ENCODE results near the gene FAM32A. TPM values are rescaled to one million over a fixed set of nuclear protein-coding genes. Genes with fewer than 3 reads are reported as not detected.

Gene FAM32A
- total RNA-seq, 1 donor from 2014 or later = 68.6 TPM

DNA sequence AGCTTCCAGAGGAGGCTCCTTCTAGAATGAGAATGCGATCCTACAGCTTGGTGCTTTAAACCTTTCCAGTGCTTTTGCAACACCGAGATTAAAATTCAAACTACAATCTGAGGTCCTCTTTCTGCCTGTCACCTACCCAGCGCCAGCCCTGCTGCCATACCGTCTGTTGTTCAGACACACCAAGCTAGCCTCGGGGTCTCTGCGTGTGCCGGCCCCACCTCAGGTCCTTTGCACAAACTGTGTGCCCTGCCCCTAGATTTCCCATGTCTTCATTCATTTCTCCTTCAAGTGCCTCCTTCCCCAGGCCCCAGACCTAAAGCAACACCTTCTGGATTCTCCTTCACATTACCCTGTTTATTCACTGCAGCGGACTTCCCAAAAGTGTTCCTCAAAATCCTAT lies 30.7 kb upstream of the FAM32A start:
- no peaks in the 10 kb centered on the region for H3K9me3 Mint-ChIP-seq
- no peaks in the 10 kb centered on the region for H3K27me3 Mint-ChIP-seq (ENCODE audit: low read depth)
- no peak for DNase-seq (ENCODE audit: low spot score)
- H3K4me3 Mint-ChIP-seq (ENCODE audit: low read depth) = no peak overlapping the region
- H3K27ac Mint-ChIP-seq = no peak overlapping the region
- peaks cover 6% of the 10 kb centered on the region for H3K4me1 Mint-ChIP-seq (ENCODE audit: low read depth)
- peaks cover 75% of the 10 kb centered on the region for H3K36me3 Mint-ChIP-seq (ENCODE audit: low read depth)
- intact Hi-C loops (cut with micrococcal nuclease) = no loop called here

DNA sequence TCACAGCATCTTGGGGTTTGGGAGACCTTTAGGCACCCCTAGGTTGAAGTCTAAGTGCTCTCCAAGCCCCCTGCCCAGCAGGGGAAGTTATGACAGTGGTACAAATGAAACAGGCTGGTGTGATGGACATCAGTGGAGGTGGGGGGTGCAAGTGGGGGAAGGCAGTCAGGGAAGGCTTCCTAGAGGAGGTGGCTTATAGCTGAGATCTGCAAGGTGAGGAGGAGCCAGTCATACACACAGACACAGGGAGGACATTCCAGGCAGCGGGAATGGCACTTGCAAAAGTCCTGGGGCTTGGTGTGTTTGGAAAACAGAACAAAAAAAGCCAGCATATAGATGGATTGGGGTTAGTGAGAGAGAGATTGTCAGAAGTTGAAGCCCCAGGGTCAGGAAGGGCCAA lies 30.1 kb upstream of the FAM32A start:
- no peaks in the 10 kb centered on the region for H3K27me3 Mint-ChIP-seq (ENCODE audit: low read depth)
- H3K36me3 Mint-ChIP-seq (ENCODE audit: low read depth) = peaks cover 70% of the 10 kb centered on the region
- no peak for DNase-seq (ENCODE audit: low spot score)
- no peak overlapping the region for H3K4me3 Mint-ChIP-seq (ENCODE audit: low read depth)
- H3K4me1 Mint-ChIP-seq (ENCODE audit: low read depth) = peaks cover 6% of the 10 kb centered on the region
- intact Hi-C loops (cut with micrococcal nuclease) = no loop called here
- peak overlapping the region; percentile 19 for H3K27ac Mint-ChIP-seq
- no peaks in the 10 kb centered on the region for H3K9me3 Mint-ChIP-seq

- no peaks in the 10 kb centered on the region for H3K9me3 Mint-ChIP-seq
- H3K4me1 Mint-ChIP-seq (ENCODE audit: low read depth) = peaks cover 21% of the 10 kb centered on the region
- DNase-seq (ENCODE audit: low spot score) = no peak
- H3K27me3 Mint-ChIP-seq (ENCODE audit: low read depth) = no peaks in the 10 kb centered on the region
- H3K4me3 Mint-ChIP-seq (ENCODE audit: low read depth) = no peak overlapping the region
- peaks cover 57% of the 10 kb centered on the region for H3K36me3 Mint-ChIP-seq (ENCODE audit: low read depth)
- H3K27ac Mint-ChIP-seq = no peak overlapping the region
- intact Hi-C loops (cut with micrococcal nuclease) = no loop called here
Measured at GRCh38 chr19:16156904-16157303, 28.3 kb upstream of the FAM32A start.

DNA sequence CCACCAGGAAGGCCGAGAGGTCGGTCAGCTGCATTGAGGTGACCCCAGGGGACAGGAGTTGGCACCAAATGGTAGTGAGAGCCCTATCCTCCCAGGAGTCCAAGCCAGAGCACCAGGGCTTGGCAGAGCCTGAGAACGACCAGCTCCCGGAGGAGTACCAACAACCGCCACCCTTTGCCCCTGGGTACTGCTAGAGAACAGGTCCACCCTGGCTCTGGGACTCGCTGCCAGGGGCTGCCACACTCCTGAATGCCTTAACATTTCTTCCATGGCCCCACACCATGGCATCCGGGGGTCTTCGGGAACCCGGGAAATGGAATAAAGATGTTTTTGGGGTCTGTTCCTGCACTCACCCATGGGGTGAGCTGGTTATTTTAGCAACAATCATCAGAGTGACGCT lies 27.6 kb upstream of the FAM32A start:
- Mint-ChIP-seq H3K27ac (no peak overlapping the region), H3K4me3 (ENCODE audit: low read depth) (no peak overlapping the region), H3K27me3 (ENCODE audit: low read depth) (no peaks in the 10 kb centered on the region), H3K36me3 (ENCODE audit: low read depth) (peaks cover 51% of the 10 kb centered on the region), H3K9me3 (no peaks in the 10 kb centered on the region), H3K4me1 (ENCODE audit: low read depth) (peaks cover 23% of the 10 kb centered on the region)
- intact Hi-C loops (cut with micrococcal nuclease) = no loop called here
- no peak for DNase-seq (ENCODE audit: low spot score)

DNA sequence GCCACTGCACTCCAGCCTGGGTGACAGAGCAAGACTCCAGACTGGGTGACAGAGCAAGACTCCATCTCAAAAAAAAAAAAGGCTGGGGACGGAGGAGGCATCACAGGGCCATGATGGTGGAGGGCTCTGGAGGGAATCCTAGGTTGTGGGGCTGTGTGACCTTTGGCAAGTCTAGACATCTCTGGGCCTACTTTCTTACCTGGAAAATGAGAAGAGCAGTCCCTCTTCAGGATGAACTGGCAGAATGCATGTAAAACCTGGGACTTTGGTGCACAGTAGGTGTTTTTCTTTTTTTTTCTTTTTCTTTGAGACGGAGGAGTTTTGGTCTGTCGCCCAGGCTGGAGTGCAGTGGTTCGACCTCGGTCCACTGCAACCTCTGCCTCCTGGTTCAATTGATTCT lies 25.6 kb upstream of the FAM32A start:
- Mint-ChIP-seq H3K27me3 (ENCODE audit: low read depth) (no peaks in the 10 kb centered on the region), H3K27ac (no peak overlapping the region), H3K4me1 (ENCODE audit: low read depth) (peaks cover 23% of the 10 kb centered on the region), H3K4me3 (ENCODE audit: low read depth) (no peak overlapping the region), H3K36me3 (ENCODE audit: low read depth) (peaks cover 31% of the 10 kb centered on the region), H3K9me3 (no peaks in the 10 kb centered on the region)
- DNase-seq (ENCODE audit: low spot score) = no peak
- intact Hi-C loops (cut with micrococcal nuclease) = loop anchor here (2.0 kb wide), 4 partner anchors 15 to 81 kb away; partner anchors contain the start of genes FAM32A and RAB8A

GRCh38 chr19:16160445-16160942 lies 24.7 kb upstream of the FAM32A start:
- Mint-ChIP-seq H3K9me3 (no peaks in the 10 kb centered on the region), H3K4me1 (ENCODE audit: low read depth) (peaks cover 18% of the 10 kb centered on the region), H3K27ac (peak overlapping the region; percentile 80), H3K27me3 (ENCODE audit: low read depth) (no peaks in the 10 kb centered on the region), H3K36me3 (ENCODE audit: low read depth) (peaks cover 22% of the 10 kb centered on the region), H3K4me3 (ENCODE audit: low read depth) (no peak overlapping the region)
- intact Hi-C loops (cut with micrococcal nuclease) = loop anchor here (2.0 kb wide), 4 partner anchors 16 to 82 kb away; partner anchors contain the start of genes FAM32A and RAB8A
- DNase-seq (ENCODE audit: low spot score) = no peak

DNA sequence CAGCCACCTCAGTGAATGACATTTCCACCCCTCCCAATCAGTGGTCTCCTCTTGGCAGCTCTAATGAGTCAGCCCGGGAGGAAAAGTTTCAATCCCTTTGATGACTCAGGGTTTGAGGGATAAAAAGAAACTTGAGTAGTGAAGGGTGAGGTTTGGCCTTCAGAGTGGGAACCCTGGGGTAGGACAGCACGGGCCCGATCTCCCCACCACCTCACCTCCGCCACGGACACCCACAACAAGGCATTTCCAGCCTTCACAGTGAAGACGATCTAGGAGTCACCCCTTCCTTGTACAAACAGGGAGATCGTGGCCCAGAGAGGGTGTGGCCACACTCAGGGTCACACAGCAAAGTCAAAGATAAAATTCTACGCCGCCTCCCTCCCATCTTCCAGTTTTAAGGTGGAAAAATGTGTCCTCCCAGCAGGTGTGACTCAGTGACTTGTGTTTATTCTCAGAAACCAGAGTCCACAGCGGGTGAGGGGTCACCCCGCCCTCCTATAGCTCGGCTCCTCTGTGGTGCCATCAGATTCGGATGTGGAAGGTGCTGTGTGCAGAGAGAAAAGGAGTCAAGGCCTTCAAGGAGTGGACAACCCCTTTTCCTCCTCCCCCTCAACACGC lies 24.2 kb upstream of the FAM32A start:
- Mint-ChIP-seq H3K36me3 (ENCODE audit: low read depth) (peaks cover 18% of the 10 kb centered on the region), H3K27ac (peak overlapping the region; percentile 80), H3K9me3 (no peaks in the 10 kb centered on the region), H3K27me3 (ENCODE audit: low read depth) (no peaks in the 10 kb centered on the region), H3K4me1 (ENCODE audit: low read depth) (peaks cover 18% of the 10 kb centered on the region), H3K4me3 (ENCODE audit: low read depth) (peak overlapping the region; percentile 22)
- intact Hi-C loops (cut with micrococcal nuclease) = loop anchor here (1.0 to 2.0 kb wide), 5 partner anchors 16 to 82 kb away; partner anchors contain the start of genes FAM32A and RAB8A
- no peak for DNase-seq (ENCODE audit: low spot score)

- peaks cover 18% of the 10 kb centered on the region for H3K4me1 Mint-ChIP-seq (ENCODE audit: low read depth)
- H3K36me3 Mint-ChIP-seq (ENCODE audit: low read depth) = peaks cover 12% of the 10 kb centered on the region
- peak overlapping the region; percentile 58 for H3K27ac Mint-ChIP-seq
- H3K9me3 Mint-ChIP-seq = no peaks in the 10 kb centered on the region
- H3K27me3 Mint-ChIP-seq (ENCODE audit: low read depth) = no peaks in the 10 kb centered on the region
- H3K4me3 Mint-ChIP-seq (ENCODE audit: low read depth) = no peak overlapping the region
- DNase-seq (ENCODE audit: low spot score) = no peak
- intact Hi-C loops (cut with micrococcal nuclease) = loop anchor here (1.0 to 2.0 kb wide), 5 partner anchors 17 to 83 kb away; partner anchors contain the start of genes FAM32A and RAB8A
Measured at GRCh38 chr19:16161840-16162239, 23.4 kb upstream of the FAM32A start.

- Mint-ChIP-seq H3K27me3 (ENCODE audit: low read depth) (no peaks in the 10 kb centered on the region), H3K9me3 (peaks cover 6% of the 10 kb centered on the region), H3K27ac (no peak overlapping the region), H3K4me3 (ENCODE audit: low read depth) (no peak overlapping the region), H3K4me1 (ENCODE audit: low read depth) (peaks cover 27% of the 10 kb centered on the region), H3K36me3 (ENCODE audit: low read depth) (no peaks in the 10 kb centered on the region)
- intact Hi-C loops (cut with micrococcal nuclease) = no loop called here
- no peak for DNase-seq (ENCODE audit: low spot score)
Measured at GRCh38 chr19:16164222-16164890, 20.9 kb upstream of the FAM32A start.

- no peak overlapping the region for H3K4me3 Mint-ChIP-seq (ENCODE audit: low read depth)
- H3K4me1 Mint-ChIP-seq (ENCODE audit: low read depth) = peaks cover 15% of the 10 kb centered on the region
- no peak overlapping the region for H3K27ac Mint-ChIP-seq
- intact Hi-C loops (cut with micrococcal nuclease) = no loop called here
- H3K27me3 Mint-ChIP-seq (ENCODE audit: low read depth) = no peaks in the 10 kb centered on the region
- H3K9me3 Mint-ChIP-seq = peaks cover 6% of the 10 kb centered on the region
- no peak for DNase-seq (ENCODE audit: low spot score)
- no peaks in the 10 kb centered on the region for H3K36me3 Mint-ChIP-seq (ENCODE audit: low read depth)
Measured at GRCh38 chr19:16166417-16166816, 18.8 kb upstream of the FAM32A start.

GRCh38 chr19:16167055-16167454 lies 18.2 kb upstream of the FAM32A start:
- peaks cover 6% of the 10 kb centered on the region for H3K9me3 Mint-ChIP-seq
- intact Hi-C loops (cut with micrococcal nuclease) = no loop called here
- no peak overlapping the region for H3K4me3 Mint-ChIP-seq (ENCODE audit: low read depth)
- peaks cover 10% of the 10 kb centered on the region for H3K4me1 Mint-ChIP-seq (ENCODE audit: low read depth)
- no peak for DNase-seq (ENCODE audit: low spot score)
- H3K27ac Mint-ChIP-seq = no peak overlapping the region
- H3K27me3 Mint-ChIP-seq (ENCODE audit: low read depth) = no peaks in the 10 kb centered on the region
- no peaks in the 10 kb centered on the region for H3K36me3 Mint-ChIP-seq (ENCODE audit: low read depth)

DNA sequence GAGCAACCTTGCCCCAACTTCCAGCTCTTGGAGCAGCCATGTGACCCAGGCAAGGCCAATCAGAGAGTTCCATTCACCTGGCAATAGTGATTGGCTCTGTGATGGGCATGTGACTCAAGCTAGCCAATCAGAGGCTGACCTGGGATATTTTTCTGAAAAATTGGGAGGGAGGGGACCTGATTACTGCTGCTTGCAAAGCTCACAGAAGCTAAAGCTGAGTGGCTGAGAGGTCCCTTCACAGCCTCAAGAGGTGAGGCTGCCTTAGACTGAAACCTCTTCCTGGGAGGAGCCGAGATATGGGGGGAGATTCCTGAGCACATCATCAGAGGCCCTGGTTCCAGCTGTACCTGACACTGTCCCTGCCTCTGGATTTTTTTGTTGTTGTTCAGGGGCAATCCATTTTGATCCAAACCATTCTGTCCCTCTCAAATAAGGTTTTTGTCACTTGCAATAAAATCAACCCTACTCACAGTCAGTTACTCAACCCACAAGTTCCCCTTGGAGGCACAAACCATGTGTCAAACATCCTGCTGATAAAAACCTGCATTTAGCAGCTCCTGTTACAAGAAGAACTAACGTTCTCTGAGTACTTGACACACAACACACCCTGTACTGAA lies 16.6 kb upstream of the FAM32A start:
- Mint-ChIP-seq H3K27me3 (ENCODE audit: low read depth) (no peaks in the 10 kb centered on the region), H3K4me3 (ENCODE audit: low read depth) (no peak overlapping the region), H3K36me3 (ENCODE audit: low read depth) (no peaks in the 10 kb centered on the region), H3K27ac (peak overlapping the region; percentile 71), H3K4me1 (ENCODE audit: low read depth) (peaks cover 9% of the 10 kb centered on the region), H3K9me3 (peaks cover 6% of the 10 kb centered on the region)
- DNase-seq (ENCODE audit: low spot score) = no peak
- intact Hi-C loops (cut with micrococcal nuclease) = no loop called here

- H3K9me3 Mint-ChIP-seq = peaks cover 6% of the 10 kb centered on the region
- intact Hi-C loops (cut with micrococcal nuclease) = no loop called here
- H3K27ac Mint-ChIP-seq = no peak overlapping the region
- no peaks in the 10 kb centered on the region for H3K36me3 Mint-ChIP-seq (ENCODE audit: low read depth)
- H3K4me3 Mint-ChIP-seq (ENCODE audit: low read depth) = no peak overlapping the region
- no peaks in the 10 kb centered on the region for H3K27me3 Mint-ChIP-seq (ENCODE audit: low read depth)
- peaks cover 9% of the 10 kb centered on the region for H3K4me1 Mint-ChIP-seq (ENCODE audit: low read depth)
- DNase-seq (ENCODE audit: low spot score) = no peak
Measured at GRCh38 chr19:16170134-16170533, 15.1 kb upstream of the FAM32A start.
